GM20000 (cell line): Measurements from ENCODE around the gene MRPL9.
"Not testable (repeated sequence)": the region's sequence is repeated elsewhere in the genome, so short reads cannot be mapped to it uniquely, and the experiment has no call there.

ENCODE experiments used
- DNase-seq: peaks from one replicate; pipeline ENCODE4 v3.0.0; 2012; ENCODE audit warnings: low spot score
- TF ChIP-seq, protein P1 (sequence below): IDR thresholded peaks from 2 replicates; pipeline ENCODE4 v1.5.1; 2012; ENCODE audit warnings: mild to moderate bottlenecking, control low read depth; ENCODE audit errors: extremely low read depth, missing control alignments

Gene MRPL9

GRCh38 chr1:151739590-151740355, 23.5 kb downstream of the MRPL9 start:
- DNase-seq, result no peak

DNA sequence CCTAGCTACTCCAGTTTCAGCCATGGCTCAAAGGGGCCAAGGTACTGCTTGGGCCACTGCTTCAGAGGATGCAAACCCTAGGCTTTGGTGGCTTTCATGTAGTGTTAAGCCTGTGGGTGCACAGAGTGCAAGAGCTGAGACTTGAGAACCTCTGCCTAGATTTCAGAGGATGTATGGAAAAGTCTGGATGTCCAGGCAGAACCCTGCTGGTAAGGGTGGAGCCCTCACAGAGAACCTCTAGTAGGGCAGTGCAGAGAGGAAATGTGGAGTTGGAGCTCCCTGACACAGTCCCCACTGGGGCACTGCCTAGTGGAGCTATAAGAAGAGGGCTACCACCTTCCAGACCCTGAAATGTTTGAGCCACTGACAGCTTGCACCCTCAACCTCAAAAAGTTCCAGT, 25.8 kb downstream of the MRPL9 start:
- TF ChIP-seq, protein P1, sequence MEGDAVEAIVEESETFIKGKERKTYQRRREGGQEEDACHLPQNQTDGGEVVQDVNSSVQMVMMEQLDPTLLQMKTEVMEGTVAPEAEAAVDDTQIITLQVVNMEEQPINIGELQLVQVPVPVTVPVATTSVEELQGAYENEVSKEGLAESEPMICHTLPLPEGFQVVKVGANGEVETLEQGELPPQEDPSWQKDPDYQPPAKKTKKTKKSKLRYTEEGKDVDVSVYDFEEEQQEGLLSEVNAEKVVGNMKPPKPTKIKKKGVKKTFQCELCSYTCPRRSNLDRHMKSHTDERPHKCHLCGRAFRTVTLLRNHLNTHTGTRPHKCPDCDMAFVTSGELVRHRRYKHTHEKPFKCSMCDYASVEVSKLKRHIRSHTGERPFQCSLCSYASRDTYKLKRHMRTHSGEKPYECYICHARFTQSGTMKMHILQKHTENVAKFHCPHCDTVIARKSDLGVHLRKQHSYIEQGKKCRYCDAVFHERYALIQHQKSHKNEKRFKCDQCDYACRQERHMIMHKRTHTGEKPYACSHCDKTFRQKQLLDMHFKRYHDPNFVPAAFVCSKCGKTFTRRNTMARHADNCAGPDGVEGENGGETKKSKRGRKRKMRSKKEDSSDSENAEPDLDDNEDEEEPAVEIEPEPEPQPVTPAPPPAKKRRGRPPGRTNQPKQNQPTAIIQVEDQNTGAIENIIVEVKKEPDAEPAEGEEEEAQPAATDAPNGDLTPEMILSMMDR, result no peak
- DNase-seq, result no peak

More at GRCh38 chr1:151739590-151740355, 23.5 kb downstream of the MRPL9 start:
- TF ChIP-seq, protein P1, result no peak

DNA sequence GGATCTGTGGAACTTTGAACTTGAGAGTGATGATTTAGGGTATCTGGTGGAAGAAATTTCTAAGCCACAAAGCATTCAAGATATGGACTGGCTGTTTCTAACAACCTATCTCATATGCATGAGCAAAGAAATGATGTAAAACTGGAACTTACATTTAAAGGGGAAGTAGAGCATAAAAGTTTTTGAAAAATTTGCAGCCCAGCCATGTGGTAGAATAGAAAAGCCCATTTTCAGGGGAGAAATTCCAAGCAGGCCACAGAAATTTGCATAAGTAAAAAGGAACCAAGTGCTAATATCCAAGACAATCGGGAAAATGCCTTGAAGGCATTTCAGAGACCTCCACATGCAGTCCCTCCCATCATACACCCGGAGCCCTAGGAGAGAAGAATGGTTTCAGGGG, 26.3 kb downstream of the MRPL9 start:
- TF ChIP-seq, protein P1, result no peak
- no peak for DNase-seq

GRCh38 chr1:151733995-151734394, 29.3 kb downstream of the MRPL9 start:
- DNase-seq, result not testable (repeated sequence)

DNA sequence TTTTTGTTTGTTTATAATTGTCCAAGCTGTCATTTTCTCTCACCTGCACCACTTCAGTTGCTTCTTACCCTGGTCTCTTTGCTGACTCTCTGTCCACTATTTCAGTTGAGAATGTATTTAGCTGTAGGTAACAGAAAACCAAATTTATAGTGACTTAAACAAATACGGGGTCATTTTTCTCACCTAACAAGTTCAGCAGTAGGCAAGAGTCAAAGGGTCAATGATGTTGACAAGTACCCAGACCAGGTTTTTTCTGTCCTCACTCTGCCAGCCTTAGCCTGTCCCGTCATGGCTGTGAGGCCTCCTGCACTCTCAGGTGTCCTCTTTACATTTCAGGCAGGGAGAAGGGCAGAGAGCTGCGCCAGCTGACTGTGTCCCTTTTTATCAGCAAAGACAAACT, 30.2 kb downstream of the MRPL9 start:
- no peak for DNase-seq
- TF ChIP-seq, protein P1, result no peak

DNA sequence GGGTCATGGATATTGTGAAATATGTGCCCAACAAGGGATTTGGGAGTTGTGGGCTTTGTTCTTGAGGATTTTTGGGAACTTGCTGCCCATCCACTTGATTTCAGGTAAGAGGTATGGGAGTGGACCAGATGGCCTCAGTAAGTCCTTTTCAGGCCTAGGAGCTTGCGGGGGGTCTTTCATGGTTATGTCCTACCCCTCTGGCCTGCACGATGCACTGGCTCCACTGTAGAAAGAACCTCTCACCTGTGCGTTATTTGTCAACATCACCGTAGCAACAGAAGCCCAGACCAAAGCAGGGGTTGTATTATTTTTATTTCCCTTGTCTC, 33.4 kb downstream of the MRPL9 start:
- no peak for DNase-seq
- TF ChIP-seq, protein P1, result no peak

DNA sequence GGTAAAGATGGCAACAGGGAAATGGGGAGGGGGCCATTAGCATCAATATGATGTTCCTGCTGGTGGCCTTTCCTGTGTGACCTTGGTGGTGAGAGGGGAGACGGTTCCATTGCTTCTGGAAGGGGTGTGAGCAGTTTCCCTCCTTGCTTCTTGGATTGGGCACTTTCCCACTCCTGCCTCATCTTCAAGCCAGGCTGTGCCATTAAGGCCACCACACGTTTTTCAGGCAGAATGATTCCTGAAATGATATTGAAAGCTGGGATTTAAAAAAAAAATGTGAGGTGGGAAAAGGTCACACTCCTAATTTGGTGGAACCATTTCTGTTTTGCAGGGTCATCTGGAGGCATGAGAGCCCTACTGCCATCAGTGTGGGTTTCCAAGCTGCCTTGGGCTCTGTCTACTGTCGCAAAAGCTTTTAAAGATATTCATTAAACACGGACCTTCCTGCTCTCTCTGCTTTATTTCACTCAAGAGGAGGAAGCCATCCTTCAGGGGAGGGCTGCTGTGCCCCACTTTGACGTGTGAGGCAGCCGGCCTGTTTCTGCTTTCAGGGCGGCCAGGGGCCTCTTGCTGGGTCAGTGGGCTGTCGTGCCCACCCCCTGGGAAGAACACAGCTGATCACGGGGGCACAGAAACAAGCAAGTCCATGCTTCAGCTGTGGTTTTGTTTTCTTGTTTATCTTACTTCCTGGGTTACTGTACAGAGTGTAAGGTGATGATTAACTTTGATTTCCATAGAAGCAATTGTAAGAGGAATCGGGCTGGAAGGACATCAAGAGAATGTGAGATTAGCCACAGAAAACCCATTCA, 33.9 kb downstream of the MRPL9 start:
- TF ChIP-seq, protein P1, result no peak
- no peak for DNase-seq
